ENCODE data around the gene SPAG16.
"Not testable (repeated sequence)": the region's sequence is repeated elsewhere in the genome, so short reads cannot be mapped to it uniquely, and the experiment has no call there.

The SPAG16 gene

GRCh38 chr2:213561759-213562158 is 277.5 kb downstream of the SPAG16 start:
- no peak for DNase-seq

DNA sequence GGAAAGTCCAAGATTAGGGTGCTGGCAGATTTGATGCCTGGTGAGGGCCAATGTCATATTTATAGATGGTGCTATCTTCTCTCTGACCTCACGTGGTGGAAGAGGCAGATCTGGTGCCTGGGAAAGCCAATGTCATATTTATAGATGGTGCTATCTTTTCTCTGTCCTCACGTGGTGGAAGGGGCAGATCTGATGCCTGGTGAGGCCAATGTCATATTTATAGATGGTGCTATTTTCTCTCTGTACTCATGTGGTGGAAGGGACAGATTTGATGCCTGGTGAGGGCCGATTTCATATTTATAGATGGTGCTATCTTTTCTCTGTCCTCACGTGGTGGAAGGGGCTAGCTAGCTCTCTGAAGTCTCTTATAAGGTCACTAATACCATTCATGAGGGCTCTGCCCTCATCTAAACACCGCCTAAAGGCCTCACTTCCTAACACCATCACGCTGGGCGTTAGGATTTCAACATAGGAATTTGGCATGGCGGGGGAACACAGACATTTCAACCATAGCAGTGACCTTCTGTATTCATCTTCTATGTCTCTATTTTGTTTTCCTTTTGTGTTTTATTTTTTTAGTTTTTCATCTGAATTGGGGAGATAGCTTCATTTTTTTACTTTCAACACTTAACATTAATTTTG is 278.4 kb downstream of the SPAG16 start:
- DNase-seq, result no peak

GRCh38 chr2:213566846-213567245 is 282.6 kb downstream of the SPAG16 start:
- DNase-seq, result no peak

GRCh38 chr2:213609570-213610170 is 325.4 kb downstream of the SPAG16 start:
- no peak for DNase-seq

DNA sequence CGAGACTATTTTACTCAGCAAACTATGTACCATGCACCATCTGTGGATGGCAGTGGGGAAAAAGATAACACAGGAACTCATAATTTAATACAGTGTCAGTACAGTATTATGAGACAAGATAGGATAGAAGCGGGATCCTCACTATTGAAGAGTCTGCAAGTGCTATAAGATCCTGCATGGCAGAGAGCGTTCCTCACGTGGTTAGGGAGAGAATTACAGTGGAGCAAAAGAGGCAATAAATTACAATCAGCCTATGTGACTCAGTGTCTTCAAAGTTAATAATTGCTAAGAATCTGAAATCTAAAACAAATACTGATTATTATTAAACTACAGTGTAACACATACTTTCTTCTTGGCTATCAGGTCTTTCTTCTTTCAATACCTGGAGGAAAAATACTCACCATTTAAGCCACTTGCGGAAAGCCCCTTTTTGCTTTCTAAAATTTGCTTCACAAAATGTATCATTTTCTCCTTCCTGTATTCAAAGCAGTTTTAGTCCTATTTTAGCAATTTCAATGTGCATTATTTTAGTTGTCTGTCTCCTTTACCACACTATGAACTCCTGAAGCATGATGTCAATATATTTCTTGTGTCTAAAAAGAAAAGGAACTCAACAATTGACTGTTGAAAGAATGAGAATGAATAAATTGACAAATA is 342.9 kb downstream of the SPAG16 start:
- no peak for DNase-seq

GRCh38 chr2:213627835-213628460 is 343.7 kb downstream of the SPAG16 start:
- DNase-seq, result no peak

DNA sequence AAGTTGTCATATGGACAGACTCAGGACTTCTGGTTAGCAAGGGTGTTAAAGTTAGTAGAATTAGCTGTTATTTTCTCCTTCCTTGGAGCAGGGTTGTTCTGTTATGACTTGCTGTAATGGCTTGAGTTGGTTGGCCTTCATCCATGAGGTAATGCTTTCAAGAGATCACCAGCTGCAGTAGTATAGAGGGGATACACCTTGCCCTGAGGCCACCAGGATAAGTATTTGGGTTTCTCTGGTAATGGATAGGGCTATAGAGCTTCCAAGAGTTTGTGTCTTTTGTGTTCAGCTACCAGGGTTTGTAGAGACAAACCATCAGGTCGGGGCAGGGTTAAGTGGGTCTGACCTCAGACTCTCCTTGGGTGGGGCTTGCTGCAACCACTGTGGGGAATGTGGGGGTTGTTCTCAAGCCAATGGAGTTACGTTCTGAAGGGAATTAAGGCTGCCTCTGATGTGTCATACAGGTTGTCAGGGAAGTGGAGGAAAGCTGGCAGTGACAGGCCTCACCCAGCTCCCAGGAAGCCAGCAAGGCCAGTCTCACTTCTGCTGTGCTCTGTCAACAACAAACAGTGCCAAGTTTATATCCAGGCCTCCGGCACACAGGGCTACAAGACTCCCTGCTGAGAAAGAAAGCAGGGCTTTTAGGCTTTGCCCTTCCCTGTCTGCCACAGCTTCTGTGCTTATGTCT is 356.6 kb downstream of the SPAG16 start:
- DNase-seq, result no peak

DNA sequence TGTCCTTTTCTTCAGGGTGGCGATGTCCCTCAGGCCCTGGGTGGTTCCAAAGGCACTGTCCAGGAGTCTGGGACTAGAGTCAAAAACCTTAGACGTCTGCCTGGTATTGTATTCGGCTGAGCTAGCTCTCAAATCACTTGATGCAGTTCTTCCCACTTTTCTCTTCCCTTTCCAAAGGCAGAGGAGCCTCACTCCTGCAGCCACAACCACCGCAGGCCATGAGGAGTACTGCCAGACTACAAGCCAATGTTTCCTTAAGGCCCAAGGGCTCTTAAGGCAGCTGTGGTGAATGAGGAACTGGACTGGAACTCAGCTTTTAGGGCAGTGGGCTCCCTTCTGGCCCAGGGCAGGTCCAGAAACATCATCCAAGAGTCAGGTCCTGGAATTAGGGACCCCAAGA is 360.7 kb downstream of the SPAG16 start:
- no peak for DNase-seq

DNA sequence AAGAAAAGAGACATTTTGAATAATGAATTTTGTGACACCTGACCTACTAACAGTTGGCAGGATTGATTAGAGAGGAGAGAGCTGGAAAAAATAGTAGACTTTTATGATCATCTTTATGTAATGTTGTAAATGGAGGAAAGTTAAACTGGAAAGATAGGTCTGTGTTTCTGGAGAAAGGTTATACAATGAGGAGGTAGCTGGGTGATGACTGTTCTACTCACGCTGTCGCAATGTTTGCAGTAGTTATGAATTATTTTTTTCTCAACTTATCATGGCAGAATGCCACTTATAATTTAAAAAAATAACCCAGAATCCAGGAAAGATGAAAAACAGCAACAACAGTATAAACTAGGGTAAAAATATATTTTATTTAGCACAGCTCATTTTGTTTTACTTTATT is 364.9 kb downstream of the SPAG16 start:
- DNase-seq, result no peak

- DNase-seq, result no peak
Observed at GRCh38 chr2:213664817-213665216, 380.6 kb downstream of the SPAG16 start.

DNA sequence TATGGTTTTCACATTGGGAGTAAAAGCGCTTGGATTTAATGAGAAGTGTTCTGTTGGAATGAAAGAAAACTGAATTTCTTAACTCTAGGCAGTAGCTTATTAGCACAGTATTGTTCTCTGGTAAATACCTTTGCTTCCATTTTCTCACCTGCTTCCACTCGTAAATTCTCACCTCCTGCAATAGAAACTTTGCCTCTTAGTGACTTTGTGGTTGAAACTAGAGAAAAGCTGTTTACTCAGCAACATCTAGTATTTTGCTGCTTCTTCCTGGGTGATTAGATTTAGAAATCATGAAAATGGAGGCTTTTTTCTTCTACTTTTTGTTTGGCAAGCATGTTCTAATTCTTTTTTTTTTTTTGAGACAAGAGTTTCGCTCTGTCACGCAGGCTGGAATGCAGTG is 385.4 kb downstream of the SPAG16 start:
- DNase-seq, result no peak

DNA sequence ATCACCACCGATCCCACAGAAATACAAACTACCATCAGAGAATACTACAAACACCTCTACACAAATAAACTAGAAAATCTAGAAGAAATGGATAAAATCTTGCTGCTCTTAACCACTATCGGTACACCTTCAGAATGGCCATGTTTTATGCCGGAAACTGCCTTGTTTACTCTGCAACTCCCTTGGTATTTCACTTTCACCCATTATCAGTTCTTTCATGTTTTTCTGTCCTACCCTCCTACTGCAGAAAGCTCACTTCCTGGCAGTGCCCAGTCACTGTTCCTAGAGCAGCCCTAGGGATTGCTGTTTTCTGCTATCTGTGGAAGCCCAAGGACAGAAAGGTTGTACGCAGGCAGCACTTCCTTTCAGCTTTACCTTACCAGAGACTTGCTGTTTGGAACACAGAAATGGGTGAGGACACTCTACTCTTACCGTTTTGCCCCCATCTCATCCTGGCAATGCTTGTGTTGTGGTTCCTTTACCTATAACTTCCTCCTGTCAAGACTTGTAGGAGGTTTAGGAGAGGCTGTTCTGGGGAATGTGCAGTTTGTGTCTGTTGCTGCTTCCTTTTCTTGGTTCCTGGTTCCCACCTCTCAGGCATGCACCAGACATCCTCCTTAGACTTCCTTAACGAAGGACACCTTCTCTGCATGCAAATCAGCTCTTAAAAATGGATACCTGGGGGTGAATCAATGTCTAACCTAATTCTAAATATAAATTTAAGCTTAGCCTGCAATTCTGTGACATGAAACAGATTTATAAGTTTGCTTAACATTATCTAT is 394.4 kb downstream of the SPAG16 start:
- no peak for DNase-seq

DNA sequence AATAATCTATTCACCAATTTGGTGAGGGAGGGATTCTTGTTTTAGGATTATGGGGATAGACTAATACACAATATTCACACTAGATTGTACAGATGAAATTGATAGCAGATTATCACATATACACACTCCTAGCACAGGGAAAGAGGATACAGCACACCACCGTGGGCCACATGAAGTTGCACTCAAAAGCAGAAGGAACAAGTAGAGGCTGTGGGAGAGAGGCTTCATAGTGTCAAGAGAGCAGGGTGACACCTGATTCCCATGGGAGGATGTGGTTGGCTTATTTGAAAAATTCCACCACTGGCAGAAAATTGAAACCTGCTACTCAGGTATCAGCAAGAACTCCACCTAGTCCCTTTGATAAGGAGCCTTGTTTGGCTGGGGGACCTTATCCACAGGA is 395.6 kb downstream of the SPAG16 start:
- DNase-seq, result no peak

- no peak for DNase-seq
Observed at GRCh38 chr2:213682276-213682675, 398.0 kb downstream of the SPAG16 start.

- no peak for DNase-seq
Observed at GRCh38 chr2:213688133-213688532, 403.9 kb downstream of the SPAG16 start.

GRCh38 chr2:213688825-213689224 is 404.6 kb downstream of the SPAG16 start:
- DNase-seq, result not testable (repeated sequence)

- DNase-seq, result no peak
Observed at GRCh38 chr2:213689585-213689984, 405.3 kb downstream of the SPAG16 start.

DNA sequence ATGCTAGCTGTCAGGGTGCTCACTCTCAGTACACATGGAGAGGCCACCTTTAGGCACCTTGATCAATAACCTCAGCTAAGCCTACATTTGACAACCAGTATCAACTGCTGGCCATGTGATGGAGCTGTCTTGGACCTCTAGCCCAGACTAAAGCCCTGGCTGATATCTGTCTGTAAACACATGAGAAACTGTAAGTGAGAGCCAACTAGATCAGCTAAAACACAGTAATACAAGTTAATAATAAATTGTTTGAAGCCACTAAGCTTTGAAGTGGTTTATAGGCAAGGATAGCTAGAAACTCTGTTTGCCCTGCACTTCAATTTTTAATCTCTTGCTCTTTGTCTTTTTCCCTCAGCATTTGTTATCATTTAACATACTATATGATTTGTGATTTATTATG is 407.1 kb downstream of the SPAG16 start:
- DNase-seq, result no peak

GRCh38 chr2:213696442-213696841 is 412.2 kb downstream of the SPAG16 start:
- DNase-seq, result no peak

GRCh38 chr2:213701365-213701764 is 417.1 kb downstream of the SPAG16 start:
- DNase-seq, result not testable (repeated sequence)

- no peak for DNase-seq
Observed at GRCh38 chr2:213703406-213704098, 419.3 kb downstream of the SPAG16 start.

DNA sequence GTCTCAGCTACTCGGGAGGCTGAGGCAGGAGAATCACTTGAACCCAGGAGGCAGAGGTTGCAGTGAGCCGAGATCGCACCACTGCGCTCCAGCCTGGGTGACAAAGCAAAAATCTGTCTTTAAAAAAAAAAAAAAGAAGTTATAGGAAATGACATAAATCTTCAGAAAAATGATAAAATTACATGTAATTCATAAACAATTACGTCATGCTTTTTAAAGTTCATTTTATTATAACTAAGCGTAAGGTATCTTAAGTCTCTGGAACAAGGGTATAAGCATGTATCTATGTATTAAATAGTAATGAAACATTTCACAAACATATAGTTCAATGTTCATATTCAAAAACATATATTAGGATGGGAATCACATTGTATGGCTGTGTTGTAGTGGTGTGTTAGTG is 425.9 kb downstream of the SPAG16 start:
- DNase-seq, result no peak
